K562 (cell line): ENCODE measurements around the gene NR2C2AP. TPM values are rescaled to one million over a fixed set of nuclear protein-coding genes. Genes with fewer than 3 reads are reported as not detected.

Source experiments
- ATAC-seq: fragments of 200-7000 bp; cut with Tn5 transposase; 3 replicates; pipeline ENCODE4 v1.9.1; 2020; ENCODE audit warnings: moderate library complexity
- BruUV-seq: library from RNA; stranded (reverse); fragments of 400-500 nt; replicated peaks from 2 replicates; lab custom pipeline; 2021; lab: Mats Ljungman, UMichigan
- CTCF ChIA-PET: fragments of 300-600 bp; formaldehyde crosslinking; extraction: SDS; loops from one replicate; lab custom pipeline; 2021; ENCODE audit warnings: low intra/inter-chr PET ratio; lab: Yijun Ruan, JAX
- POLR2A ChIA-PET: fragments of 300-600, 350-650 bp; sonication (Branson Sonifier 250); formaldehyde crosslinking; extraction: SDS; loops from one replicate; lab custom pipeline; 2021; ENCODE audit warnings: antibody characterized with exemption, inconsistent platforms; lab: Yijun Ruan, JAX
- DNase-seq, 4 experiments: peaks; one replicate each; pipeline versions ENCODE4 v3.0.0 to v3.0.0-alpha.2; 2011 to 2018; ENCODE audit warnings: low spot score in 3 of 4, mixed read lengths in 3 of 4; ENCODE audit errors: extremely low read depth in 1 of 4
- FAIRE-seq: peaks from 2 replicates; lab custom pipeline; 2011; peaks lifted over from hg19 to GRCh38; lab: Jason Lieb, UNC
- H2AFZ ChIP-seq: 2 replicates; pipeline ENCODE4 v1.6.0; 2011; ENCODE audit warnings: low read depth, low read length, control low read depth, inconsistent platforms
- H3K27ac ChIP-seq: fragments of 200-600 bp; 3 replicates; pipeline ENCODE4 v1.8.0; 2011; ENCODE audit warnings: low read depth, mild to moderate bottlenecking, control low read depth, inconsistent platforms, low read length, moderate library complexity, mixed read lengths; ENCODE audit errors: extremely low read depth
- H3K27me3 ChIP-seq, 2 experiments: fragments of 300-600 bp in 1 of 2; 2 replicates in 1 of 2; 3 replicates in 1 of 2; pipeline versions ENCODE4 v1.6.0 to v1.8.0; 2011; ENCODE audit warnings: inconsistent platforms in 2 of 2, low read length in 2 of 2, mild to moderate bottlenecking in 1 of 2, mixed read lengths in 1 of 2, moderate library complexity in 1 of 2; ENCODE audit not compliant: control insufficient read depth in 2 of 2, insufficient read depth in 2 of 2
- H3K36me3 ChIP-seq: fragments of 300-600 bp; 3 replicates; pipeline ENCODE4 v1.8.0; 2011; ENCODE audit warnings: mild to moderate bottlenecking, low read length, inconsistent platforms; ENCODE audit not compliant: control insufficient read depth, insufficient read depth
- H3K4me1 ChIP-seq, 2 experiments: fragments of 200-600 bp in 1 of 2; replicated peaks in 1 of 2; 2 replicates in 1 of 2; 3 replicates in 1 of 2; pipeline versions ENCODE4 v1.5.1 to v1.8.0; 2011; ENCODE audit warnings: inconsistent platforms in 2 of 2, low read length in 2 of 2, mild to moderate bottlenecking in 1 of 2, mixed read lengths in 1 of 2, moderate library complexity in 1 of 2; ENCODE audit not compliant: control insufficient read depth in 2 of 2, insufficient read depth in 2 of 2
- H3K4me2 ChIP-seq: 2 replicates; pipeline ENCODE4 v1.6.1; 2011; ENCODE audit warnings: low read length, control low read depth, inconsistent platforms, mixed read lengths; ENCODE audit not compliant: insufficient read depth
- H3K4me3 ChIP-seq: fragments of 200-600 bp; sonication (generic), shearing (Covaris generic); 2 replicates; pipeline ENCODE4 v1.5.1; 2016; ENCODE audit warnings: control low read depth, inconsistent platforms
- H3K79me2 ChIP-seq: fragments of 200-600 bp; 3 replicates; pipeline ENCODE4 v1.8.0; 2011; ENCODE audit warnings: low read length, inconsistent platforms; ENCODE audit not compliant: control insufficient read depth, insufficient read depth
- H3K9ac ChIP-seq, 2 experiments: 2 replicates each; pipeline versions ENCODE4 v1.6.0 to v1.6.1; 2011; ENCODE audit warnings: low read depth in 2 of 2, low read length in 2 of 2, control low read depth in 1 of 2, inconsistent platforms in 1 of 2, mild to moderate bottlenecking in 1 of 2, mixed read lengths in 1 of 2; ENCODE audit not compliant: insufficient read depth in 1 of 2
- H3K9me1 ChIP-seq: one replicate; pipeline ENCODE4 v1.6.0; 2011; ENCODE audit warnings: inconsistent platforms, mild to moderate bottlenecking, low read length, moderate library complexity; ENCODE audit not compliant: control insufficient read depth, insufficient read depth
- H3K9me3 ChIP-seq: replicated peaks from 2 replicates; pipeline ENCODE4 v1.5.1; 2011; ENCODE audit warnings: low read depth, low read length, inconsistent platforms; ENCODE audit not compliant: control insufficient read depth, insufficient read depth
- H4K20me1 ChIP-seq: replicated peaks from 2 replicates; pipeline ENCODE4 v1.6.1; 2011; ENCODE audit warnings: low read length, inconsistent platforms, mixed read lengths; ENCODE audit not compliant: control insufficient read depth, insufficient read depth
- BCOR ChIP-seq: fragments of 450-650 bp; IDR thresholded peaks from 2 replicates; pipeline ENCODE4 v1.6.1; 2016
- CREB1 ChIP-seq, 2 experiments: sonication (generic) in 1 of 2; formaldehyde crosslinking in 1 of 2; IDR thresholded peaks; 2 replicates each; pipeline versions ENCODE4 v1.6.1 to v1.8.0; 2012 to 2022; ENCODE audit warnings: inconsistent platforms in 1 of 2, mild to moderate bottlenecking in 1 of 2, missing genetic modification reagents in 1 of 2, moderate library complexity in 1 of 2
- DPF2 ChIP-seq: fragments of 450-650 bp; IDR thresholded peaks from 2 replicates; pipeline ENCODE4 v1.6.1; 2016
- FOXA1 ChIP-seq: fragments of 450-650 bp; IDR thresholded peaks from 2 replicates; pipeline ENCODE4 v1.6.1; 2016; ENCODE audit warnings: mild to moderate bottlenecking, borderline replicate concordance
- GTF2F1 ChIP-seq: IDR thresholded peaks from 2 replicates; pipeline ENCODE4 v1.6.1; 2011; ENCODE audit warnings: low read depth, low read length, improper control_type of control experiment
- JUND ChIP-seq, 2 experiments: IDR thresholded peaks; 2 replicates in 1 of 2; 3 replicates in 1 of 2; pipeline ENCODE4 v1.6.1; 2011; ENCODE audit warnings: borderline replicate concordance in 2 of 2, low read depth in 2 of 2, low read length in 2 of 2, improper control_type of control experiment in 1 of 2, missing biosample characterization in 1 of 2, missing genetic modification characterization in 1 of 2, missing genetic modification reagents in 1 of 2
- MCM5 ChIP-seq: fragments of 450-650 bp; IDR thresholded peaks from 2 replicates; pipeline ENCODE4 v1.6.1; 2016; ENCODE audit warnings: low read depth
- NFE2L1 ChIP-seq: fragments of 450-650 bp; IDR thresholded peaks from 2 replicates; pipeline ENCODE4 v1.6.1; 2016; ENCODE audit warnings: missing genetic modification characterization, low read depth, mild to moderate bottlenecking, missing compliant biosample characterization, moderate library complexity, borderline replicate concordance
- NR2F6 ChIP-seq: fragments of 450-650 bp; formaldehyde crosslinking; IDR thresholded peaks from 2 replicates; pipeline ENCODE4 v1.4.0; 2020; ENCODE audit warnings: mild to moderate bottlenecking
- THRAP3 ChIP-seq: fragments of 450-650 bp; IDR thresholded peaks from 2 replicates; pipeline ENCODE4 v1.6.1; 2016; ENCODE audit warnings: mild to moderate bottlenecking, inconsistent platforms, borderline replicate concordance
- YBX1 ChIP-seq: fragments of 450-650 bp; IDR thresholded peaks from 2 replicates; pipeline ENCODE4 v1.7.1; 2016; ENCODE audit warnings: mild to moderate bottlenecking
- ZFP36 ChIP-seq: fragments of 150-350 bp; IDR thresholded peaks from 2 replicates; pipeline ENCODE4 v1.6.1; 2018; ENCODE audit warnings: low read length, low read depth; ENCODE audit not compliant: partially characterized antibody
- WGBS: fragments of 100-300 bp; shearing (Covaris generic); methylation state at CpG from one replicate; pipeline ENCODE4 v1.1.6; 2016; ENCODE audit warnings: low coverage, mixed read lengths; ENCODE audit not compliant: insufficient coverage; ENCODE audit errors: missing lambda C conversion rate; 5-methylcytosine and 5-hydroxymethylcytosine counted together
- in situ Hi-C: fragments of 300-500 bp; cut with MboI; formaldehyde crosslinking; loops from 4 replicates; pipeline ENCODE4 v1.15.0; 2018; ENCODE audit warnings: inconsistent platforms, mixed read lengths
- intact Hi-C: fragments of 100-400 bp; cut with micrococcal nuclease; formaldehyde crosslinking; loops from 2 replicates; pipeline ENCODE4 v1.14.2; 2022
- polyA plus RNA-seq, 8 experiments: library from polyadenylated mRNA; depleted of rRNA in 4 of 8; stranded (reverse) in 5 of 8; unstranded in 3 of 8; fragments of >200 nt; fragmentation: Nextera tagmentation in 2 of 8; fragmentation: Illumina TruSeq in 1 of 8; extraction: Ambion mirVana in 2 of 8; extraction: Trizol in 1 of 8; gene quantifications; 2 replicates each; pipeline versions ENCODE4 v1.2.1 to v1.2.3, GENCODE V29; 2011 to 2014; ENCODE audit warnings: inconsistent platforms in 1 of 8, missing spikeins in 1 of 8
- total RNA-seq, 7 experiments: library from RNA; depleted of rRNA in 6 of 7; stranded (reverse); fragments of >200 nt in 6 of 7; fragmentation: Illumina TruSeq in 2 of 7; extraction: Trizol in 2 of 7; gene quantifications; 2 replicates each; pipeline versions ENCODE4 v1.2.1 to v1.2.3, GENCODE V29; 2011 to 2021; ENCODE audit warnings: low replicate concordance in 1 of 7
- TF ChIP-seq, protein P1 (sequence below): sonication (generic); formaldehyde crosslinking; IDR thresholded peaks from 2 replicates; pipeline ENCODE4 v1.9.0; 2022; ENCODE audit warnings: mild to moderate bottlenecking, missing genetic modification reagents
- TF ChIP-seq, protein P2 (sequence below): sonication (generic); formaldehyde crosslinking; IDR thresholded peaks from 2 replicates; pipeline ENCODE4 v1.8.1; 2023; ENCODE audit warnings: missing genetic modification reagents, mild to moderate bottlenecking, borderline replicate concordance

The NR2C2AP gene
- total and polyA plus RNA-seq, 9 of the 15 experiments (the other 6 are each of a cell fraction or from before 2014, with no cell fraction given) = 23.7 to 77.4 (median 32.4) TPM

DNA sequence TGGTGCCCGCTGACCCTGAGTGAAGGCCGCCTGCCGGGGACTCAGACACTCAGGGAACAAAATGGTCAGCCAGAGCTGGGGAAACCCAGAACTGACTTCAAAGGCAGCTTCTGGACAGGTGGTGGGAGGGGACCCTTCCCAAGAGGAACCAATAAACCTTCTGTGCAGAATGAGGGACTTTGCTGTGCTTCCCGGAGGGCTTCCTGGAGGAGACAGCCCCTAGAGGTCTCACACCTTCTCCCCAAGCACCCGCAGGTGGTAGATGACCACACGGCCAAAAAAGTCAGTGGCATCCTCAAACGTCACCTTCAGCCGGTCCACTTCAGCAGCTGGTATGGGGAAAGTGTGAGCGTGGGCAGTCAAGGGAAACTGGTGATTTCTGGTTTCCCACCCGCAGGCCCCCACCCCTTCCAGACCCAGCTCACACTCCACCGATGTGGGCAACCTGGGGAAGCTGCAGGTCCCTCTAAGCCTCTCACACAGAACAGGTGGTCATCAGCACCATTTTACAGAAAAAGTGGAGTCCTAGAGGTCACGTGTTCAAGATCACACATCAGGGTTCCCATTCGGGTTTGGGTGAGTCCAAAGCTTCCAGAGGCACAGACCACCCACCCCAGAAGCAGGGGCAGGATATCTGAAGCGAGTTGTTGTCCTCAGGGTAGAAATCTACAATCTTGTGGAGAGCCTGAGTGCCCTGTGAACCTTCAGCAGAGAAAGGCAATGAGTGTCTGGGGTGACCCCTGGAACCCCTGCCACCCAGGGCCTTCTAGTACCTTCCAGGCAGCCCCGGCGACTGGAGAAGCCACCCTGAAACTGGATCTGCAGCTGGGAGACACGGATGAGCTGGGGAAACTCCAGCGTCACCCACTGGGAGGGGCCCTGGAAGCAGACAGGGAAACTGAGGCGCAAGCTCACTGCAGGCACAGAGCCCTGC is 1.2 kb downstream of the NR2C2AP start:
- ATAC-seq (peak; percentile 2; the same call in 1 of the 3 replicates), DNase-seq (no peak), FAIRE-seq (peak; percentile 57)
- ChIA-PET CTCF (no interaction called here), POLR2A (interaction anchor here (0.6 to 1.8 kb wide), 6 partner anchors 8 to 109 kb away, joined by 3 to 8 read pairs (median 3); no protein-coding TSS in a partner anchor)
- intact Hi-C loops (no loop called here), in situ Hi-C loops (no loop called here)
- Histone ChIP-seq H3K4me3 (peak overlapping the region; percentile 43), H3K27me3 (no peaks in the 10 kb centered on the region), H3K36me3 (peaks cover 46% of the 10 kb centered on the region; the same call in 2 of the 3 replicates), H4K20me1 (no peaks in the 10 kb centered on the region; the same call in 1 of the 2 replicates), H3K27ac (peak overlapping the region; percentile 79), H3K9me3 (no peaks in the 10 kb centered on the region), H3K79me2 (peaks cover 20% of the 10 kb centered on the region), H3K9ac (peak overlapping the region; percentile 84 to 91), H3K4me1 (peaks cover 6 to 21% of the 10 kb centered on the region in 2 experiments; a peak in 3 of 5 replicates), H2AFZ (0 out of 2 replicates have a peak overlapping the region, but pooled peaks have one; percentile 63), H3K9me1 (peaks cover 4% of the 10 kb centered on the region), H3K4me2 (peak overlapping the region; percentile 90)
- BruUV-seq = no TSS peak
- 54% methylated on average over 17 of the region's 19 CpGs for WGBS
- TF ChIP-seq YBX1 (no peak), ZFP36 (peak; percentile 96), DPF2 (no peak), GTF2F1 (no peak), MCM5 (no peak), NFE2L1 (tag) (no peak), BCOR (0 out of 2 replicates have a peak, but pooled peaks have one; percentile 9), CREB1 (IDR thresholded peaks at IDR 0.05) (0 out of 2 replicates have a peak, but pooled peaks have one; percentile 20), CREB1 (CRISPR knock-in tag; IDR thresholded peaks at IDR 0.05) (no peak), FOXA1 (no peak), THRAP3 (no peak), JUND (IDR thresholded peaks at IDR 0.05; ENCODE audit: borderline replicate concordance, low read depth, low read length) (no peak), JUND (tag; IDR thresholded peaks at IDR 0.05; ENCODE audit: borderline replicate concordance, low read depth, low read length) (no peak), NR2F6 (CRISPR knock-in tag) (no peak)
- TF ChIP-seq, protein P1, sequence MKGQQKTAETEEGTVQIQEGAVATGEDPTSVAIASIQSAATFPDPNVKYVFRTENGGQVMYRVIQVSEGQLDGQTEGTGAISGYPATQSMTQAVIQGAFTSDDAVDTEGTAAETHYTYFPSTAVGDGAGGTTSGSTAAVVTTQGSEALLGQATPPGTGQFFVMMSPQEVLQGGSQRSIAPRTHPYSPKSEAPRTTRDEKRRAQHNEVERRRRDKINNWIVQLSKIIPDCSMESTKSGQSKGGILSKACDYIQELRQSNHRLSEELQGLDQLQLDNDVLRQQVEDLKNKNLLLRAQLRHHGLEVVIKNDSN (CRISPR knock-in tag) = no peak; the same call in 1 of the 2 replicates
- TF ChIP-seq, protein P2, sequence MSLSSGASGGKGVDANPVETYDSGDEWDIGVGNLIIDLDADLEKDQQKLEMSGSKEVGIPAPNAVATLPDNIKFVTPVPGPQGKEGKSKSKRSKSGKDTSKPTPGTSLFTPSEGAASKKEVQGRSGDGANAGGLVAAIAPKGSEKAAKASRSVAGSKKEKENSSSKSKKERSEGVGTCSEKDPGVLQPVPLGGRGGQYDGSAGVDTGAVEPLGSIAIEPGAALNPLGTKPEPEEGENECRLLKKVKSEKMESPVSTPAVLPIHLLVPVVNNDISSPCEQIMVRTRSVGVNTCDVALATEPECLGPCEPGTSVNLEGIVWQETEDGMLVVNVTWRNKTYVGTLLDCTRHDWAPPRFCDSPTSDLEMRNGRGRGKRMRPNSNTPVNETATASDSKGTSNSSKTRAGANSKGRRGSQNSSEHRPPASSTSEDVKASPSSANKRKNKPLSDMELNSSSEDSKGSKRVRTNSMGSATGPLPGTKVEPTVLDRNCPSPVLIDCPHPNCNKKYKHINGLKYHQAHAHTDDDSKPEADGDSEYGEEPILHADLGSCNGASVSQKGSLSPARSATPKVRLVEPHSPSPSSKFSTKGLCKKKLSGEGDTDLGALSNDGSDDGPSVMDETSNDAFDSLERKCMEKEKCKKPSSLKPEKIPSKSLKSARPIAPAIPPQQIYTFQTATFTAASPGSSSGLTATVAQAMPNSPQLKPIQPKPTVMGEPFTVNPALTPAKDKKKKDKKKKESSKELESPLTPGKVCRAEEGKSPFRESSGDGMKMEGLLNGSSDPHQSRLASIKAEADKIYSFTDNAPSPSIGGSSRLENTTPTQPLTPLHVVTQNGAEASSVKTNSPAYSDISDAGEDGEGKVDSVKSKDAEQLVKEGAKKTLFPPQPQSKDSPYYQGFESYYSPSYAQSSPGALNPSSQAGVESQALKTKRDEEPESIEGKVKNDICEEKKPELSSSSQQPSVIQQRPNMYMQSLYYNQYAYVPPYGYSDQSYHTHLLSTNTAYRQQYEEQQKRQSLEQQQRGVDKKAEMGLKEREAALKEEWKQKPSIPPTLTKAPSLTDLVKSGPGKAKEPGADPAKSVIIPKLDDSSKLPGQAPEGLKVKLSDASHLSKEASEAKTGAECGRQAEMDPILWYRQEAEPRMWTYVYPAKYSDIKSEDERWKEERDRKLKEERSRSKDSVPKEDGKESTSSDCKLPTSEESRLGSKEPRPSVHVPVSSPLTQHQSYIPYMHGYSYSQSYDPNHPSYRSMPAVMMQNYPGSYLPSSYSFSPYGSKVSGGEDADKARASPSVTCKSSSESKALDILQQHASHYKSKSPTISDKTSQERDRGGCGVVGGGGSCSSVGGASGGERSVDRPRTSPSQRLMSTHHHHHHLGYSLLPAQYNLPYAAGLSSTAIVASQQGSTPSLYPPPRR (CRISPR knock-in tag) = no peak
